ENCODE data around the gene ADM5.

- TF ChIP-seq POLR2A (IDR thresholded peaks at IDR 0.05) (no peak), CTCF (IDR thresholded peaks at IDR 0.05) (no peak)
Measured at GRCh38 chr19:49700563-49700962, 11.2 kb downstream of the ADM5 start.

Data from upper lobe of left lung (tissue), 4 donors.